Mucosa of descending colon (tissue), 3 donors: Measurements from ENCODE around the gene TAGLN2. TPM values are rescaled to one million over a fixed set of nuclear protein-coding genes. Genes with fewer than 3 reads are reported as not detected.

ENCODE experiments used
- ATAC-seq: fragments of 200-7000 bp; cut with Tn5 transposase; one replicate; pipeline ENCODE4 v1.9.1; 2020; ENCODE audit warnings: mild to moderate bottlenecking, moderate library complexity
- DNase-seq, 3 donors: peaks; one replicate each; pipeline ENCODE4 v3.0.0-alpha.2; 2020
- H3K36me3 ChIP-seq: fragments of 200-600 bp; one replicate; pipeline ENCODE4 v1.8.0; 2021; ENCODE audit warnings: low read depth, mild to moderate bottlenecking
- H3K4me1 ChIP-seq: fragments of 200-600 bp; one replicate; pipeline ENCODE4 v1.8.0; 2021; ENCODE audit warnings: low read depth, mild to moderate bottlenecking
- H3K4me3 ChIP-seq: fragments of 200-600 bp; one replicate; pipeline ENCODE4 v1.8.0; 2021; ENCODE audit warnings: mild to moderate bottlenecking
- H3K9me3 ChIP-seq: fragments of 200-600 bp; one replicate; pipeline ENCODE4 v1.8.0; 2021; ENCODE audit warnings: mild to moderate bottlenecking
- intact Hi-C, 2 donors: fragments of 100-400 bp; cut with DNase I in 1 of 2; cut with micrococcal nuclease in 1 of 2; formaldehyde crosslinking; loops; one replicate each; pipeline versions ENCODE4 v1.11.0 to v1.11.1; 2022; cut with DNase I, micrococcal nuclease
- total RNA-seq, 3 donors: library from RNA; stranded (reverse); fragmentation: NEBNext Ultra II Directional in 2 of 3; extraction: Animal tissue kit (Norgen Biotek cat#: 25700) in 2 of 3; gene quantifications; one replicate each; pipeline versions ENCODE4 v1.2.1 to v1.2.4, GENCODE V29; 2021 to 2023
- TF ChIP-seq, protein P1 (sequence below): fragments of 200-600 bp; IDR thresholded peaks from one replicate; pipeline ENCODE4 v1.8.0; 2022; ENCODE audit warnings: antibody characterized with exemption, mild to moderate bottlenecking
- donor health status: DM: no; HTN: no; CAD: no; lungs with moderate emphysema.
- donor health status: DM: no; HTN: no; CAD: no.
- donor health status: DM: no; HTN: yes; CAD: no.

TAGLN2 gene
- total RNA-seq, 3 donors from 2014 or later, result 137 to 296 (median 264) TPM

DNA sequence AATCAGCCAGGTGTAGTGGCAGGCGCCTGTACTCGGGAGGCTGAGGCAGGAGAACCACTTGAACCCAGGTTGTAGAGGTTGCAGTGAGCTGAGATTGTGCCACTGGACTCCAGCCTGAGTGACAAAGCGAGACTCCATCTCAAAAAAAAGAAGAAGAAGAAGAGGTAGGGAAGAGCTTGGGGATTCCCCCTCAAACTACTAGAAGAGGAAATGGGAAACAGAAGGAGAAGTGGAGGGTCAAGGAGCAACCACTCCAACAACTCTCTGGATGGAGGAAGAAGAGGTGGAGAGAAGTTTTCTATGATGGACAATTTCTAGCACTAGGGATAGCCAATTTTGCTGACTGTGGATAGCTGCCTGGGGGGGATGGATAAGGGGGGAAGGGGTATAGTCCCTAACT is 43.6 kb upstream of the TAGLN2 start:
- DNase-seq, result no peak
- TF ChIP-seq, protein P1, sequence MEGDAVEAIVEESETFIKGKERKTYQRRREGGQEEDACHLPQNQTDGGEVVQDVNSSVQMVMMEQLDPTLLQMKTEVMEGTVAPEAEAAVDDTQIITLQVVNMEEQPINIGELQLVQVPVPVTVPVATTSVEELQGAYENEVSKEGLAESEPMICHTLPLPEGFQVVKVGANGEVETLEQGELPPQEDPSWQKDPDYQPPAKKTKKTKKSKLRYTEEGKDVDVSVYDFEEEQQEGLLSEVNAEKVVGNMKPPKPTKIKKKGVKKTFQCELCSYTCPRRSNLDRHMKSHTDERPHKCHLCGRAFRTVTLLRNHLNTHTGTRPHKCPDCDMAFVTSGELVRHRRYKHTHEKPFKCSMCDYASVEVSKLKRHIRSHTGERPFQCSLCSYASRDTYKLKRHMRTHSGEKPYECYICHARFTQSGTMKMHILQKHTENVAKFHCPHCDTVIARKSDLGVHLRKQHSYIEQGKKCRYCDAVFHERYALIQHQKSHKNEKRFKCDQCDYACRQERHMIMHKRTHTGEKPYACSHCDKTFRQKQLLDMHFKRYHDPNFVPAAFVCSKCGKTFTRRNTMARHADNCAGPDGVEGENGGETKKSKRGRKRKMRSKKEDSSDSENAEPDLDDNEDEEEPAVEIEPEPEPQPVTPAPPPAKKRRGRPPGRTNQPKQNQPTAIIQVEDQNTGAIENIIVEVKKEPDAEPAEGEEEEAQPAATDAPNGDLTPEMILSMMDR, result no peak
- no peak for ATAC-seq
- H3K36me3 ChIP-seq, result no peaks in the 10 kb centered on the region
- no peaks in the 10 kb centered on the region for H3K9me3 ChIP-seq
- peaks cover 16% of the 10 kb centered on the region for H3K4me1 ChIP-seq
- H3K4me3 ChIP-seq, result no peak overlapping the region
- intact Hi-C loops, result no loop called here

DNA sequence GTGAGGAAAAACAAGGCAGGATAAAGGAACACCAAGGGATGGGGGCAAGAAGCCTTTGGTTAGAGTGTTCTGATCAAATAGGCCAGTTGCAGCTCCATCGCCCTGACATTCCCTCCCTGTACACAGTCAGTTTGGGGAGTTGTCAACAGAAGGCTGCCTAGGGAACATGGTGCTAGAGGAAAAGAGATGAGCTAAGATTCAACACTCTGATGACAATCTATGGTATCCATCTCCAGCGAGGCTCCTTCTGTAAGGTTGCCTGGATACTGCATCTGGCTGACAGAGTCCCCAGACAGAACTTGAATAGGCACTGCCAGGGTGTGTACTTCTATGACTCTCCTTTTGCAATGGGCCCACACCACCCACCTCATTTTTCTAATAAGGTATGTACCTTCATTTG is 40.0 kb upstream of the TAGLN2 start:
- H3K4me3 ChIP-seq, result no peak overlapping the region
- no peaks in the 10 kb centered on the region for H3K9me3 ChIP-seq
- TF ChIP-seq, protein P1, result no peak
- no peaks in the 10 kb centered on the region for H3K36me3 ChIP-seq
- intact Hi-C loops, result no loop called here
- peaks cover 25% of the 10 kb centered on the region for H3K4me1 ChIP-seq
- ATAC-seq (no peak), DNase-seq (no peak)

DNA sequence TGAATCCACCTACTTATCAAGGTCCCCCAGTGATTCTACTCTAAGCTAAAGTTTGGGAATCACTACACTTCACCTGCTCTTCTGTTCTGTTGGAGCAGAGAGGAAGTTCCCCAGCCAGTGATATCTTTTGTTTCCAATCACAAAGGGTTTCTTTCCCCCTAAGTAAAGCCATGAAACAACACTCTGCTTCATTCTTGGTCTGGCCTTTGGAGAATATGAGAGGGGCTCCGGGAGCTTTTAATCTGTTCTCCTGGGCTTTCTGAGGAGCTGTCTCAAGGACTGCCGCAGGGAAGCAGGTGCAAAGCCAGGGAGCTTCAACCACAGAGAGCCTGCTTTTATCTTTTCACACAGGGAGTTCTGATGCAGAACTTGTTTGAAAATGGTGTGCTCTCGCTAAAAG is 38.8 kb upstream of the TAGLN2 start:
- TF ChIP-seq, protein P1, result no peak
- no peaks in the 10 kb centered on the region for H3K9me3 ChIP-seq
- no peak for ATAC-seq
- no peaks in the 10 kb centered on the region for H3K36me3 ChIP-seq
- H3K4me1 ChIP-seq, result peaks cover 14% of the 10 kb centered on the region
- DNase-seq, result no peak
- intact Hi-C loops, result no loop called here
- H3K4me3 ChIP-seq, result no peak overlapping the region

DNA sequence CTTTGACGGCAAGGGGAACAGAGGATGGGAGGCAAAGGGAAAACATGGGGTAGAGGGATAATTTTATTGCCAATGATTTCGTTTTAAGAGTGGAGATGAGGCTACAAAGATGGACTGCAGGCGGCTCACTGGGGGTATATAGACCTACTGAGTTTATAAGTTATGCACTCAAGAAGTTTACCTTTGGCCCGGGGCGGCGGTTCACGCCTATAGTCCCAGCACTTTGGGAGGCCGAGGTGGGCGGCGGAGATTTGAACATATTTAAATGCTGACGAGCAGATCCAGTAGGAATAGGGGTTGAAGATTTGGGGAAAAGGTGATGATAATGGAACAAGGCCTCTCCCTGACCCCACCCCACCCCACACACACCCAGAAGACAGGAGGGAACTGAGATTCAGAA is 36.9 kb upstream of the TAGLN2 start:
- H3K4me3 ChIP-seq, result no peak overlapping the region
- TF ChIP-seq, protein P1, result no peak
- H3K9me3 ChIP-seq, result no peaks in the 10 kb centered on the region
- DNase-seq, result no peak
- no peaks in the 10 kb centered on the region for H3K36me3 ChIP-seq
- intact Hi-C loops, result no loop called here
- no peak for ATAC-seq
- H3K4me1 ChIP-seq, result peaks cover 14% of the 10 kb centered on the region

DNA sequence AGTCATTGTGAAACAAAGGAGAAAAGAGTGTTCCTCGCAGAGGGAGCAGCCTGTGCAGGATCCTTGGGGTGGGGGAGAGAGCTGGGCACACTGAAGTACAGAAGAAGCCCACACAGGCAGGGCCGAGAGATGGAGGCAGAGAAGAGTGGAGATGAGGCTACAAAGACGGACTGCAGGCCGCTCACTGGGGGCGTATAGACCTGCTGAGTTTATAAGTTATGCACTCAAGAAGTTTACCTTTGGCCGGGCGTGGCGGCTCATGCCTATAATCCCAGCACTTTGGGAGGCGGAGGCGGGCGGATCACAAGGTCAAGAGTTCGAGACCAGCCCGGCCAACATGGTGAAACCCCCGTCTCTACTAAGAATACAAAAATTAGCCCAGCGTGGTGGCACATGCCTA is 36.3 kb upstream of the TAGLN2 start:
- H3K9me3 ChIP-seq, result no peaks in the 10 kb centered on the region
- H3K4me3 ChIP-seq, result no peak overlapping the region
- peak; percentile 76 to 89 (median 81) for DNase-seq
- no peaks in the 10 kb centered on the region for H3K36me3 ChIP-seq
- ATAC-seq, result peak; percentile 58
- peaks cover 14% of the 10 kb centered on the region for H3K4me1 ChIP-seq
- intact Hi-C loops, result no loop called here
- TF ChIP-seq, protein P1, result no peak
